GM10847 (cell line): ENCODE measurements around the gene SF3B1.

Experiments used
- POLR2A ChIP-seq: IDR thresholded peaks from 2 replicates; pipeline ENCODE4 v1.6.1; 2011; ENCODE audit not compliant: insufficient read length; ENCODE audit errors: extremely low read depth

SF3B1 gene

GRCh38 chr2:197368412-197368811 lies 66.4 kb downstream of the SF3B1 start:
- TF ChIP-seq POLR2A, result no peak

GRCh38 chr2:197363998-197364397 lies 70.8 kb downstream of the SF3B1 start:
- TF ChIP-seq POLR2A, result no peak

- TF ChIP-seq POLR2A, result no peak
Observed at GRCh38 chr2:197360744-197361156, 74.1 kb downstream of the SF3B1 start.

GRCh38 chr2:197359859-197360258 lies 75.0 kb downstream of the SF3B1 start:
- no peak for TF ChIP-seq POLR2A

GRCh38 chr2:197358931-197359330 lies 75.9 kb downstream of the SF3B1 start:
- no peak for TF ChIP-seq POLR2A

- no peak for TF ChIP-seq POLR2A
Observed at GRCh38 chr2:197357986-197358385, 76.8 kb downstream of the SF3B1 start.

GRCh38 chr2:197356136-197356535 lies 78.7 kb downstream of the SF3B1 start:
- TF ChIP-seq POLR2A, result no peak

GRCh38 chr2:197354169-197354558 lies 80.7 kb downstream of the SF3B1 start:
- TF ChIP-seq POLR2A, result no peak

GRCh38 chr2:197353393-197354168 lies 81.2 kb downstream of the SF3B1 start:
- TF ChIP-seq POLR2A, result no peak

GRCh38 chr2:197349699-197350098 lies 85.1 kb downstream of the SF3B1 start:
- no peak for TF ChIP-seq POLR2A

- TF ChIP-seq POLR2A, result no peak
Observed at GRCh38 chr2:197348721-197349360, 86.0 kb downstream of the SF3B1 start.

- no peak for TF ChIP-seq POLR2A
Observed at GRCh38 chr2:197345846-197346370, 88.9 kb downstream of the SF3B1 start.

- TF ChIP-seq POLR2A, result no peak
Observed at GRCh38 chr2:197340591-197340990, 94.2 kb downstream of the SF3B1 start.
